ENCODE results near the gene CS.
A peak's percentile ranks its signal among the peaks of the same experiment; 100 is the strongest.
"Not testable (repeated sequence)": the region's sequence is repeated elsewhere in the genome, so short reads cannot be mapped to it uniquely, and the experiment has no call there.

CS gene

GRCh38 chr12:56274299-56274698 is 25.8 kb downstream of the CS start:
- DNase-seq = no peak

- not testable (repeated sequence) for DNase-seq
Measured at GRCh38 chr12:56272468-56272867, 27.7 kb downstream of the CS start.

- DNase-seq = no peak
Measured at GRCh38 chr12:56271031-56271430, 29.1 kb downstream of the CS start.

GRCh38 chr12:56267443-56268071 is 32.6 kb downstream of the CS start:
- no peak for DNase-seq

GRCh38 chr12:56266693-56267442 is 33.3 kb downstream of the CS start, which contains the start of gene COQ10A:
Gene COQ10A, plus strand, starts transcription at chr12:56266942. Its CDS starts 177 bp downstream, at chr12:56267119.
- DNase-seq = peak; percentile 91

- not testable (repeated sequence) for DNase-seq
Measured at GRCh38 chr12:56266068-56266692, 34.0 kb downstream of the CS start.

- DNase-seq = peak; percentile 24
Measured at GRCh38 chr12:56262955-56263354, 37.2 kb downstream of the CS start.

- DNase-seq = no peak
Measured at GRCh38 chr12:56261503-56262232, 38.5 kb downstream of the CS start.

GRCh38 chr12:56260921-56261320 is 39.2 kb downstream of the CS start:
- DNase-seq = no peak

GRCh38 chr12:56260380-56260779 is 39.8 kb downstream of the CS start:
- DNase-seq = no peak

- no peak for DNase-seq
Measured at GRCh38 chr12:56258820-56259183, 41.3 kb downstream of the CS start.

GRCh38 chr12:56258068-56258819 is 41.9 kb downstream of the CS start, which contains the start of gene ANKRD52:
Gene ANKRD52, minus strand, starts transcription at chr12:56258384. Its CDS starts 115 bp downstream, at chr12:56258269.
- DNase-seq = peak; percentile 87

GRCh38 chr12:56257491-56258067 is 42.6 kb downstream of the CS start:
- peak; percentile 38 for DNase-seq

GRCh38 chr12:56257071-56257470 is 43.1 kb downstream of the CS start:
- no peak for DNase-seq

GRCh38 chr12:56256326-56256960 is 43.7 kb downstream of the CS start:
- no peak for DNase-seq

GRCh38 chr12:56255671-56256070 is 44.5 kb downstream of the CS start:
- no peak for DNase-seq

GRCh38 chr12:56253091-56253490 is 47.0 kb downstream of the CS start:
- DNase-seq = no peak

- no peak for DNase-seq
Measured at GRCh38 chr12:56252649-56253048, 47.5 kb downstream of the CS start.

- DNase-seq = no peak
Measured at GRCh38 chr12:56248711-56249110, 51.4 kb downstream of the CS start.

- no peak for DNase-seq
Measured at GRCh38 chr12:56247923-56248322, 52.2 kb downstream of the CS start.

- no peak for DNase-seq
Measured at GRCh38 chr12:56244494-56244893, 55.6 kb downstream of the CS start.
